ENCODE measurements around the gene KRT36. TPM values are rescaled to one million over a fixed set of nuclear protein-coding genes. Genes with fewer than 3 reads are reported as not detected.

The KRT36 gene
- total and polyA plus RNA-seq, 2 of the 8 experiments (the other 6 are each of a cell fraction or from before 2014, with no cell fraction given) = not detected

- peak overlapping the region; percentile 97; the same call in 1 of the 2 replicates for H2BK15ac ChIP-seq (ENCODE audit: low read length)
- H4K20me1 ChIP-seq (replicated peaks in 1 of 2; ENCODE audit: control insufficient read depth in 1 of 2, insufficient read depth in 2 of 2, low read length in 2 of 2) = no peaks in the 10 kb centered on the region
- peak overlapping the region; percentile 99; the same call in 1 of the 2 replicates for H2BK12ac ChIP-seq (ENCODE audit: low read depth, low read length)
- H3K4me1 ChIP-seq (replicated peaks in 1 of 4; ENCODE audit: control insufficient read depth in 3 of 4, insufficient read depth in 4 of 4, low read length in 3 of 4) = peaks cover 0 to 19% (median 12%) of the 10 kb centered on the region in 4 experiments; a peak in 6 of 7 replicates
- H4K91ac ChIP-seq (replicated peaks; ENCODE audit: insufficient read length, low read length) = peak overlapping the region; percentile 93
- H3K14ac ChIP-seq (ENCODE audit: insufficient read length) = no peak overlapping the region
- H3K18ac ChIP-seq (ENCODE audit: extremely low read depth, low read length) = peak overlapping the region; percentile 60; the same call in 1 of the 2 replicates
- no peaks in the 10 kb centered on the region for H3K36me3 ChIP-seq (ENCODE audit: control insufficient read depth in 2 of 4, insufficient read depth in 4 of 4, low read length in 3 of 4)
- peak overlapping the region; percentile 25 to 48 for H3K4me2 ChIP-seq (ENCODE audit: insufficient read depth in 1 of 2, low read depth in 2 of 2, low read length in 2 of 2)
- H3K56ac ChIP-seq (replicated peaks; ENCODE audit: insufficient read length, low read depth, low read length) = no peak overlapping the region
- peak overlapping the region; percentile 38 for H2BK120ac ChIP-seq (replicated peaks; ENCODE audit: low read depth, low read length)
- H3K79me1 ChIP-seq (ENCODE audit: low read depth, low read length) = no peaks in the 10 kb centered on the region
- H3K9ac ChIP-seq (replicated peaks in 1 of 4; ENCODE audit: extremely low read depth in 1 of 4, low read depth in 3 of 4, low read length in 3 of 4) = peak overlapping the region in 1 of 4 experiments; percentile 24; a peak in 1 of 7 replicates
- H4K5ac ChIP-seq (ENCODE audit: insufficient read length, low read depth, low read length) = no peak overlapping the region
- H3K4me3 ChIP-seq (ENCODE audit: extremely low read depth in 1 of 4, insufficient read depth in 2 of 4, low read depth in 3 of 4, low read length in 4 of 4) = peak overlapping the region in 1 of 4 experiments; percentile 3; a peak in 1 of 8 replicates
- 78% methylated on average over 15 of the region's 15 CpGs; no CpG with 5 or more reads in 1 of the 2 experiments for WGBS, 2 experiments (ENCODE audit: extremely low coverage in 1 of 2, insufficient coverage in 1 of 2, insufficient read length in 1 of 2, insufficient replicate concordance in 2 of 2, low coverage in 1 of 2, low lambda C conversion rate in 2 of 2, missing lambda C conversion rate in 1 of 2)
- H3K23me2 ChIP-seq (ENCODE audit: low read depth, low read length) = no peaks in the 10 kb centered on the region
- CTCF ChIA-PET (ENCODE audit: partially characterized antibody) = interaction anchor here (0.6 to 33.9 kb wide), 11 partner anchors 11 to 575 kb away, joined by 3 to 427 read pairs (median 6); partner anchors contain the start of gene KRT36
- no peaks in the 10 kb centered on the region for H3K79me2 ChIP-seq (ENCODE audit: control insufficient read depth in 1 of 2, insufficient read depth in 2 of 2, low read length in 2 of 2)
- no peak overlapping the region for H3K4ac ChIP-seq (replicated peaks; ENCODE audit: insufficient read length, low read depth, low read length)
- FAIRE-seq (no peak), DNase-seq (ENCODE audit: low read depth in 1 of 2, low spot score in 2 of 2) (no peak)
- H2AFZ ChIP-seq (ENCODE audit: low read length) = 0 out of 2 replicates have a peak overlapping the region, but pooled peaks have one; percentile 55
- H3K23ac ChIP-seq (ENCODE audit: insufficient read length) = no peak overlapping the region
- H3K9me3 ChIP-seq (ENCODE audit: insufficient read depth in 2 of 2, low read depth in 1 of 2, low read length in 1 of 2) = no peaks in the 10 kb centered on the region
- POLR2A ChIA-PET (ENCODE audit: partially characterized antibody) = interaction anchor here (1.0 to 5.6 kb wide), 5 partner anchors 12 to 189 kb away, joined by 3 to 32 read pairs (median 4); partner anchors contain the start of genes EIF1 and KRT19
- H3K27me3 ChIP-seq (replicated peaks in 1 of 4; ENCODE audit: control insufficient read depth in 3 of 4, extremely low read depth in 1 of 4, insufficient read depth in 3 of 4, low read length in 3 of 4) = no peaks in the 10 kb centered on the region
- H4K8ac ChIP-seq (ENCODE audit: extremely low read depth, insufficient read depth, low read length) = no peak overlapping the region; the same call in none of the 2 replicates
- peak overlapping the region; percentile 91 for H2BK20ac ChIP-seq (ENCODE audit: low read length)
- peak overlapping the region; percentile 57; the same call in 1 of the 2 replicates for H2BK5ac ChIP-seq (ENCODE audit: low read depth, low read length)
- H3K27ac ChIP-seq (ENCODE audit: low read depth, low read length) = no peak overlapping the region
- no peak for TF ChIP-seq RNF2 (IDR thresholded peaks at IDR 0.05; ENCODE audit: borderline replicate concordance, low read depth, low read length, missing control alignments, poor library complexity, severe bottlenecking)
- no peak for TF ChIP-seq PHF8 (conservative IDR thresholded peaks at IDR 0.05; ENCODE audit: low read depth, low read length)
- 0 out of 2 replicates have a peak, but pooled peaks have one; percentile 25 for TF ChIP-seq RBBP5 (IDR thresholded peaks at IDR 0.05; ENCODE audit: borderline replicate concordance, low read depth, low read length)
- H2AK5ac ChIP-seq (ENCODE audit: low read depth, low read length) = no peak overlapping the region; the same call in 1 of the 2 replicates
These were observed 10.6 kb upstream of the KRT36 start for GRCh38 chr17:41500131-41500911.
